GM12892 (cell line): ENCODE results near the gene TM9SF3.

Source experiments
- POLR2A ChIP-seq: IDR thresholded peaks from 2 replicates; pipeline ENCODE4 v1.6.1; 2011; ENCODE audit warnings: low read depth, low read length, control low read depth
- POLR2AphosphoS5 ChIP-seq: IDR thresholded peaks from 2 replicates; pipeline ENCODE4 v1.6.1; 2011; ENCODE audit warnings: low read depth, low read length, control low read depth
- TAF1 ChIP-seq: IDR thresholded peaks from 2 replicates; pipeline ENCODE4 v1.6.1; 2011; ENCODE audit warnings: low read depth, mild to moderate bottlenecking, control low read depth, low read length, borderline replicate concordance

GRCh38 chr10:96570511-96570910 lies 16.3 kb downstream of the TM9SF3 start:
- TF ChIP-seq POLR2A: no peak
- TF ChIP-seq POLR2AphosphoS5: no peak
- TF ChIP-seq TAF1: no peak
